CD4-positive, alpha-beta T cell treated with Interleukin-6 for 4 hours (primary cell): Measurements from ENCODE around the gene AMELX.

ENCODE experiments used
- DNase-seq: peaks from one replicate; pipeline ENCODE4 v3.0.0-alpha.2; 2020; ENCODE audit warnings: mixed read lengths

The AMELX gene

GRCh38 chrX:11293113-11293512 lies at the start of gene AMELX:
TSS of gene AMELX (plus strand) at chrX:11293413. CDS start at chrX:11294789, 1,376 bp downstream.
- no peak for DNase-seq

DNA sequence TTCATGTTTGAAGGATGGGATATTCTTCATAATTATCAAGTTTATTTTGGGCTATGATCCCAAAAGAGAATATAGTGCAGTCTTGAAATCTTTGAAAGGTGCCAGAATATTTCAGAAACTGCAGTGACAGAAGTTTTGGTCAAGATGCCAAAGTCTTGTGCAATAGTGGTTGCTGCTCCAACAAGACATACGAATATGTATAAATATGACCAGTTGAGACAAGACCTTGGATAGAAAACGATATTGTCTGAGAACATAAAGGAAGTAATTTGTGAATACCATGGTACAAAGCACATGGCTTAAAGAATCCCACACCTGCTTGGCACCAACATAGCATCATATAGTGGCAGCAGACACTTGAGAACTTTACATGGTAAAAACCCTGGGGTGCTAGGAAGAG lies 48.6 kb upstream of the AMELX start:
- no peak for DNase-seq

- no peak for DNase-seq
Observed at GRCh38 chrX:11254417-11255109, 38.6 kb upstream of the AMELX start.

DNA sequence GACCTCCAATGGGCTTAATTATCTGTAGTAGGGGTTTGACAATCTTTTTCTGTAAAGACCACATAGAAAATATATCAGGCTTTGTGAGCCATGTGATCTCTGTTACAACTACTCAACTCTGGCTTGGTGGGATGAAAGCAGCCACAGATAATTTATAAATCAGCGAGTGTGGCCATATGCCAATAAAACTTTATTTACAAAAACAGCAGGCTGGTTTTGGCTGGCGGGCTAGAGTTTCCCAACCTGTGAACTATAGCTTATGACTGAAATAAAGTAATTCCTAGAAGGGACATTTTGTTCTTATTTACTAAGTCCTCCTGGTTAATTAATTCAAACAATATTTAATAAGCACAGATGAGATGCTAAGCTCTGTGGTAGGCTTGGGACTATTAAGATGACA lies 35.9 kb upstream of the AMELX start:
- DNase-seq, result no peak

DNA sequence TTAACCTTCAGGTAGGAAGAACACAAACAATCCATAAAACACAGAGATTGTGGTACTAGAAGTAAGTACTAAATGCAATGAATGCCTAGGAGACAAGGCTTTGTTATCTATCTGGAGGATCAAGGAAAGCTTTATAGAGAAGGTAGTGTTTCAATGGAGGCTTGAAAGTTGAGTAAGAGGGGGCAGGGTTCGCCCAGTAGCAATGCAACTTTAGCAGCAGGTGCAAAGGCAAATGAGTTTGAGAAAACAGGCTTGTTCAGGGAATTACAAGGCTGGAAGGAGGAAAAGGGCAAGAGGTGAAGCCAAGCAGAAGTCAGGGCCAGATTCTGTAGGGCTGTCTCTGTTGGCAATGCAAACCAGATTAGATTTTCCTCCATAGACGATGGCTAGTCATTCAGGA lies 35.5 kb upstream of the AMELX start:
- DNase-seq, result no peak

GRCh38 chrX:11259437-11259836 lies 33.8 kb upstream of the AMELX start:
- no peak for DNase-seq

GRCh38 chrX:11261260-11261659 lies 32.0 kb upstream of the AMELX start:
- no peak for DNase-seq

DNA sequence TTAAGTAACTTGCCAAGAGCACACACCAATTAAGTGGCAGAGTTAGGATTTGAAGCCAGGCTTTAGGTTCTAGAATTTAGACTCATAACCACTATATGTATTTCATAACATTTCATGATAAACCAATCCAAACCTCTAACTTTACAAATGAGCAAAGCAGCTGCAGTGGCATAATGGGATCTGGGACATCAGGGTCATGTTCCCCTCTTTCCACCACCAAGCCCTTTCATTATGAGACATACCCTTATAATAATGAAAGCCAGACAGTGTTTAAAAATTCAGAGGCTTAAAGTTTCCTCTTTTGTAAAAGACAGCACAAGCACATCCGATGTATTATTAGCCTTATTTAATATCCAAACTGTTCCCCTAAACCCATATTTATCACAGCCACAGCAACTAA lies 28.3 kb upstream of the AMELX start:
- DNase-seq, result no peak

DNA sequence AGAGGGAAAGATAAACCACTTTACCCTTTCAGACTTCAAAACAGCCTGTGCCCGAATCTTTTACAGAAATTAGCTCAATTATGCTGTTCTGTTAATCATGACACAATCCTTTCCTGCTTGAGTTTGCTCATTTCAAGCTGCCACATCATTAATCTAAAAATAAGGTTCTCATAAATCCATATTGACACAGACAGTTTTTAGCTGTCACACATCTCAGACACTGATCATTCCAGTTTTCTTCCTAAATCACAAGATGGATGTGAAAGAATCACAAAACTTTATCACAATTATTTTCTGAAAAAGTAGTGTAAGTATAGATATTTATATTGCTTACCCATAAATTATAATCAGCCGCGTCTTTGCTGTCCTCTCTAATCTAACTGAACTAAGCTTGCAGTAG lies 27.9 kb upstream of the AMELX start:
- DNase-seq, result no peak

DNA sequence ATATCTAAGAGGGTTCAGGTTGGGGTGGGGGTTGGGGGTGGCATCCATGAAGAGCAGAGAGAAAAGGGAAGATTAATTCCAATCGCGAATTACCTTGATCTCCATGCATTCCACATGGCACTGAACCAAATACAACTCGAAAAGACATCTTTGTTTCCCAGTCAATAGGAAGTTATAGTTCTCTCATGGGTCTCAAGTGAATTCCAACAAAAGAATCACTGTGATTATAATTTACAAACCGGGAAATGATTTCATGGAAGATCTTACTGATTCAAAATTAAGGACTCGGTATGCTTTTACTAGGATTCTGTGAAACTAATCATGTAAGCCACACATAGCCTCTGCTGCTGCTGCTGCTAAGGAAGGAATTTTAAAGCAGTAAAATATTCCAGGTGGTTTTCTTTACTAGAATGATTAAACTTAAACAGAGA lies 26.6 kb upstream of the AMELX start:
- no peak for DNase-seq

DNA sequence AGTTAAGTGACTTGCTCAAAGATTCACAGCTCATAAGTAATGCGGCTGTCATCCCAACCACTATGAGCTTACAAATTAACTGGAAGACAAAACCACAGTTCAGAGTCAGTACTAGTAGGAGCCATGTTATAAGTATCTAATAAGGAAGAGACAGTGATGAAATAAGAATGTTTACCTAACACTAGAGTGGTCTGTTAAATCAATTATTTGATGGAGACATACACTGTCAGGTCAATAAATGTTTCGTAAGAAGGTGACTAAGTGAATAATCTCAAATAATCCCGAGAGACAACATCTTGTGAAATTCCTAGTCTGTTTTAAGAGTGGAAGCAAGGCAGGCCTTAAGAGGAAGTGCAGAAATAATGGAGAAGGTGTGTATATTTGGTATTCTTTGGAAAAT lies 25.8 kb upstream of the AMELX start:
- DNase-seq, result no peak

- DNase-seq, result no peak
Observed at GRCh38 chrX:11269006-11269405, 24.2 kb upstream of the AMELX start.

DNA sequence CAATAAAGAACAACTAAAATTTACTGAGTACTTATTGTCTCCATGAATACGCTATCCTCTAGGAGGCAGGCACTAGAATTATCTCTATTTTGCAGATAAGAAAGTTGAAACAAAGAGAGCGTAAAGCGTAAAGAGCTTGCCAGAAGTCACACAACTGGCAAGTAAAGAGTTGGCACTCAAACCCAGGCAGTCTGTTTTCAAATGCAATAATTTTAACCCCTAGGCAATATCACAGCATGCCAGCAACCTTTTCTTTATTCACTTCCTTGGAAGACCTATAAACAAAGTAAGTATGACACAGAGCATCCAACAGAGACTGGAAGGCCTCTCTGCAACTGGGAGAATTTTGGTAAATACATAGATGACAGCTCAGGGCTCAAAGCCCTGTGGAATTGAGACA lies 23.2 kb upstream of the AMELX start:
- DNase-seq, result no peak

GRCh38 chrX:11272290-11272689 lies 20.9 kb upstream of the AMELX start:
- DNase-seq, result no peak

DNA sequence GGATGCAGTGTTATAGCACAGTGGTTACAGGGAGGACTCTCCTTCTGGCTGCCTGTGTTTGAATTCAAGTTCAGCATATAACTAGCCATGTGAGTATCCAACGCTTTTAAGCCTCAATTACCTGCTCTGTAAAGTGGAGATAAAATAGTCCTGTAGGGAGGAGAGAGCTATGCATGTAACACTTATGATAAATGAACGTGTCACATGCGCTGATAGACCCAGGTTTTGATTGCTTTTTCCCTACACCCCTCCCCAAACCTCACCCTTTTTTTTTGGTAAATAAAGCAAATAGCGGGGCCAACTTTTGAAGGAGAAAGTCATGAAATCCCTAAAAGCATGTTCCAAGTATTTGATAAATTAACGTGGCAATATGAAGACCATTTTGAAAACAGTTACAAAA lies 20.4 kb upstream of the AMELX start:
- no peak for DNase-seq

- no peak for DNase-seq
Observed at GRCh38 chrX:11273544-11273943, 19.7 kb upstream of the AMELX start.

DNA sequence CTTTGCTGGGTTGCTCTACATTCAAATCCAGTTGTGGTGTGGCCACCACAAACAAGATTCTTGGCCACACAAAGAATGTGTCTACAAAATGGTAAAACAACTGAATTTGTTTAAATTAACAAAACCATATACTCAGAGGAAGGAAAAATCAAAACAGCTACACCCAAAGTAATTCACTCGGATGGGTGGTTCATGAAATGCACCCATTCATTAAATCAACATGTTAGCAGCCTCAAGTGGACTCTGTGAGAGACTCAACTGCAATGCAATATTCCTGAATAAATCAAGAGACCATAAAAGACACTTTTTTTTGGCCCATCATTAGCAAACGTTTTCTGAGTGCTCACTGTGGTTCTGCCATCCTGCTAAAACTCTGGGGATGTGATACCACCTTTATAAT lies 11.2 kb upstream of the AMELX start:
- DNase-seq, result no peak

- no peak for DNase-seq
Observed at GRCh38 chrX:11285651-11286050, 7.6 kb upstream of the AMELX start.

- no peak for DNase-seq
Observed at GRCh38 chrX:11287505-11287904, 5.7 kb upstream of the AMELX start.

DNA sequence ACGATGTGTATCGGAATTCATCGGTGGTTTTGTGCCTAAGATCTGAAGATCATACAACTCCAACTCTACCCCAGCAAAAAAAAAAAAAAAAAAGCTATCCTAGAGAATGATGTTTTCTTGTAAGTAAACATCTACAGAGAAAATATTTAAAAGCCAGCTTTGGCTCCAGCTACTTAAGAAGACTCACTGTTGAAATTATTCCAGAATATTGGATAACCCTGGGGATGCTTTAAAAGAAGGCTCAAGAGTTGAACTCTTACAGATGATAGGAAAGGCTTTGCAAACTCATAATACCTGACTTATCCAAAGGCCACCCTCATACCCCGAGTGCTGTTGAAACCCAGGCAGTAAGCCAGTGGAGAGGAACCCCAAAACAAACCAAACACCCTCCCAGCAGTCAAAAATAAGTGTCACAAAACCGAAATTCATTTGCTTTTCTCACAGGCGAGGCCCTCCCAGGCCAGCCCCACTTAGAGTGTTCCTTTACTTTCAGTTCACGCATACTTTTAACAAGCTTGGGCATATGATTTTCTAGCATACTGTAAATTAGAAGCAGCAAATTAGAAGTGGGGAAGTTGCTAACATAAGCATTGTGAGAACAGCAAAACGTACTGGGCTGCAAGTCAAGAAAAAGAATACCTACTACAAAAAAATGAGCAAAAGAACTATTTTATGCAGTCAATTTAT lies 2.7 kb upstream of the AMELX start:
- no peak for DNase-seq

- no peak for DNase-seq
Observed at GRCh38 chrX:11296051-11296450, 2.8 kb downstream of the AMELX start.

GRCh38 chrX:11298600-11298999 lies 5.4 kb downstream of the AMELX start:
- DNase-seq, result no peak

DNA sequence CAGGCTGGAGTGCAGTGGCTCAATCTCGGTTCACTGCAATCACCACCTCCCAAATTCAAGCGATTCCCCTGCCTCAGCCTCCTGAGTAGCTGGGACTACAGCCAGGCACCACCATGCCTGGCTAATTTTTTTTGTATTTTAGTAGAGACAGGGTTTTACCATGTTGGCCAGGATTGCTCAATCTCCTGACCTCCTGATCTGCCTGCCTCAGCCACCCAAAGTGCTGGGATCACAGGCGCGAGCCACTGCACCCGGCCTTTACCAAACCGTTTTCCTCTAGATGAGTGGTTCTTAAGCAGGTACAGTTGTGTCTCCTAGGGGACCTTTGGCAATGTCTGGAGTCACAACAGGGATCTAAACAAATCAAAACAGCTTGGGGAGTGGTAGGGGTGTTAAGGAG lies 11.6 kb downstream of the AMELX start:
- DNase-seq, result no peak

- no peak for DNase-seq
Observed at GRCh38 chrX:11305641-11306040, 12.4 kb downstream of the AMELX start.

GRCh38 chrX:11309220-11309619 lies 16.0 kb downstream of the AMELX start:
- no peak for DNase-seq
